Endothelial cell (in vitro differentiated cells): ENCODE data around the gene PDE10A. TPM values are rescaled to one million over a fixed set of nuclear protein-coding genes. Genes with fewer than 3 reads are reported as not detected.
"Not testable (repeated sequence)": the region's sequence is repeated elsewhere in the genome, so short reads cannot be mapped to it uniquely, and the experiment has no call there.

ENCODE experiments used
- DNase-seq: peaks from one replicate; pipeline ENCODE4 v3.0.0; 2021; ENCODE audit warnings: low spot score
- H3K27ac Mint-ChIP-seq: one replicate; pipeline ENCODE4 v1.8.0; 2021; ENCODE audit warnings: mixed read lengths, inconsistent platforms; ENCODE audit not compliant: unreplicated experiment
- H3K27me3 Mint-ChIP-seq: one replicate; pipeline ENCODE4 v1.8.0; 2021; ENCODE audit warnings: mild to moderate bottlenecking, moderate library complexity, mixed read lengths, inconsistent platforms; ENCODE audit not compliant: unreplicated experiment
- H3K36me3 Mint-ChIP-seq: one replicate; pipeline ENCODE4 v1.8.0; 2021; ENCODE audit warnings: mild to moderate bottlenecking, low read depth, mixed read lengths, inconsistent platforms; ENCODE audit not compliant: unreplicated experiment
- H3K4me1 Mint-ChIP-seq: one replicate; pipeline ENCODE4 v1.8.0; 2021; ENCODE audit warnings: mild to moderate bottlenecking, mixed read lengths, inconsistent platforms; ENCODE audit not compliant: unreplicated experiment
- H3K4me3 Mint-ChIP-seq: one replicate; pipeline ENCODE4 v1.8.0; 2021; ENCODE audit warnings: mild to moderate bottlenecking, mixed read lengths, inconsistent platforms; ENCODE audit not compliant: unreplicated experiment
- H3K9me3 Mint-ChIP-seq: one replicate; pipeline ENCODE4 v1.8.0; 2021; ENCODE audit warnings: mixed read lengths, inconsistent platforms; ENCODE audit not compliant: unreplicated experiment
- total RNA-seq: library from RNA; stranded (reverse); fragmentation: NEBNext Ultra II Directional; extraction: Animal tissue kit (Norgen Biotek cat#: 25700); gene quantifications from one replicate; pipeline ENCODE4 v1.2.1, GENCODE V29; 2021; ENCODE audit not compliant: unreplicated experiment
- TF ChIP-seq, protein P1 (sequence below): fragments of 200-600 bp; sonication (generic); IDR thresholded peaks from one replicate; pipeline ENCODE4 v1.5.0; 2021; ENCODE audit warnings: antibody characterized with exemption; ENCODE audit not compliant: unreplicated experiment

PDE10A gene
- total RNA-seq, 1 donor from 2014 or later: 11.5 TPM

DNA sequence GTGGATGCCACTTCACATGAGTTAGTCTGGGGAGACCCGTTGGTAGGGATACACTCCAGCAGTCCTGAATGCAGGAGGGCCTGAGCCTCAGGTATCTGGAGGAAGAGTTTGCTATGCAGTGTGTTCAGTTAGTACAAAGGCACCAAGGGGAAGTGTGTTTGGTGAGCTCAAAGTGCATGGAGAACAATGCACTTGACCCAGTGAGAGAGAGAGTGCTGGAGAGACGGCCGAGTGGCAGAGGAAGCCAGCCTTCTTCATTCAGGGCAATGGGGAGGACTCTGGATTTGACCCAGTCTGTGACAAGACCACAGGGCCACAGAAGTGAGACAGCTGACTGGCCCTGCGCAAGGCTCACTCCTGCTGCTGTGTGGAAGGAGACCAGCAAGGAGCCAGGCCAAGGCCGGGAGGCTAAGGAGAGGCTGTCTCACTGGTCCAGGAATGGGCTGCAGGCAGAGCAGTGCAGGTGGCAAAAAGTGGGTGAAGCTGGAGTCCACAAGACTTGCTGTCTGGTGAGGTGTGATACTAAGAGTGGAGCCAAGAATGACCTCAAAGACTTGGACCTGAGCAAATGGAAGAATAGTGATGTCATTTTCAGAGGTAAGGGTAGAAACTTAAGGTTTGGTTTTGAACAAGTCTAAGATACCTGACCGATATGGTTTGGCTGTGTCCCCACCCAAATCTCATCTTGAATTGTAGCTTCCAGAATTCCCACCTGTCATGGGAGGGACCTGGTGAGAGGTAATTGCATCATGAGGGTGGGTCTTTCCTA lies 38.0 kb downstream of the PDE10A start:
- Mint-ChIP-seq H3K4me3 (no peak overlapping the region), H3K4me1 (peaks cover 11% of the 10 kb centered on the region), H3K27ac (no peak overlapping the region), H3K27me3 (no peaks in the 10 kb centered on the region), H3K9me3 (peaks cover 5% of the 10 kb centered on the region), H3K36me3 (peaks cover 8% of the 10 kb centered on the region)
- TF ChIP-seq, protein P1, sequence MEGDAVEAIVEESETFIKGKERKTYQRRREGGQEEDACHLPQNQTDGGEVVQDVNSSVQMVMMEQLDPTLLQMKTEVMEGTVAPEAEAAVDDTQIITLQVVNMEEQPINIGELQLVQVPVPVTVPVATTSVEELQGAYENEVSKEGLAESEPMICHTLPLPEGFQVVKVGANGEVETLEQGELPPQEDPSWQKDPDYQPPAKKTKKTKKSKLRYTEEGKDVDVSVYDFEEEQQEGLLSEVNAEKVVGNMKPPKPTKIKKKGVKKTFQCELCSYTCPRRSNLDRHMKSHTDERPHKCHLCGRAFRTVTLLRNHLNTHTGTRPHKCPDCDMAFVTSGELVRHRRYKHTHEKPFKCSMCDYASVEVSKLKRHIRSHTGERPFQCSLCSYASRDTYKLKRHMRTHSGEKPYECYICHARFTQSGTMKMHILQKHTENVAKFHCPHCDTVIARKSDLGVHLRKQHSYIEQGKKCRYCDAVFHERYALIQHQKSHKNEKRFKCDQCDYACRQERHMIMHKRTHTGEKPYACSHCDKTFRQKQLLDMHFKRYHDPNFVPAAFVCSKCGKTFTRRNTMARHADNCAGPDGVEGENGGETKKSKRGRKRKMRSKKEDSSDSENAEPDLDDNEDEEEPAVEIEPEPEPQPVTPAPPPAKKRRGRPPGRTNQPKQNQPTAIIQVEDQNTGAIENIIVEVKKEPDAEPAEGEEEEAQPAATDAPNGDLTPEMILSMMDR: no peak
- DNase-seq: no peak

DNA sequence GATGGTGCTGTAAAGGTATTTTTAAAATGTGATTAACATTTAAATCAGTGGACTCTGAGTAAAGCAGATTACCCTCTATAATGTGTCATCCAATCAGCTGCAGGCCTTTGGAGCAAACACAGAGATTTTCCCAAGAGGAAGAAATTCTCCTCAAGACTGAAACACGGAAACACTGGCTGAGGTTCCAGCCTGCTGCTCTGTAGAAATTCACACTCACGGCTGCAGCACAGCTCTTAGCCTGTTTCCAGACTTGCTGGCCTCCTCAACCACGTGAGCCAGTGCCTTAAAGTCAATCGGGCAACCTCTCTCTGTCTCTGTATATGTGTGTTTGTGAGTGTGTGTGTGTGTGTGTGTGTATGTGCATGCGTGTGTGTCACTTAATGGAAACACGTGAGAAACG lies 41.1 kb downstream of the PDE10A start:
- Mint-ChIP-seq H3K4me3 (no peak overlapping the region), H3K27me3 (no peaks in the 10 kb centered on the region), H3K36me3 (peaks cover 8% of the 10 kb centered on the region), H3K9me3 (peaks cover 5% of the 10 kb centered on the region), H3K4me1 (peaks cover 11% of the 10 kb centered on the region), H3K27ac (no peak overlapping the region)
- no peak for DNase-seq
- TF ChIP-seq, protein P1: no peak

DNA sequence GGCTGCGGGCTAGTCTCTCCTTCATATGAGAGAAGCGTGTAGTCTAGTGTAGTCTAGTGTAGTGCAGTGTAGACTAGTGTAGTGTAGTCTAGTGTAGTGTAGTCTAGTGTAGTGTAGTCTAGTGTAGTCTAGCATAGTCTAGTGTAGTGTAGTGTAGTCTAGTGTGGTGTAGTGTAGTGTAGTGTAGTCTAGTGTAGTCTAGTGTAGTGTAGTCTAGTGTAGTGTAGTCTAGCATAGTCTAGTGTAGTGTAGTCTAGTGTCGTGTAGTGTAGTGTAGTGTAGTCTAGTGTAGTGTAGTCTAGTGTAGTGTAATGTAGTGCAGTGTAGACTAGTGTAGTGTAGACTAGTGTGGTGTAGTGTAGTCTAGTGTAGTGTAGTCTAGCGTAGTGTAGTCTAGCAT lies 44.1 kb downstream of the PDE10A start:
- not testable (repeated sequence) for H3K27ac Mint-ChIP-seq, H3K27me3 Mint-ChIP-seq, DNase-seq, H3K9me3 Mint-ChIP-seq, H3K4me3 Mint-ChIP-seq, H3K36me3 Mint-ChIP-seq, H3K4me1 Mint-ChIP-seq

DNA sequence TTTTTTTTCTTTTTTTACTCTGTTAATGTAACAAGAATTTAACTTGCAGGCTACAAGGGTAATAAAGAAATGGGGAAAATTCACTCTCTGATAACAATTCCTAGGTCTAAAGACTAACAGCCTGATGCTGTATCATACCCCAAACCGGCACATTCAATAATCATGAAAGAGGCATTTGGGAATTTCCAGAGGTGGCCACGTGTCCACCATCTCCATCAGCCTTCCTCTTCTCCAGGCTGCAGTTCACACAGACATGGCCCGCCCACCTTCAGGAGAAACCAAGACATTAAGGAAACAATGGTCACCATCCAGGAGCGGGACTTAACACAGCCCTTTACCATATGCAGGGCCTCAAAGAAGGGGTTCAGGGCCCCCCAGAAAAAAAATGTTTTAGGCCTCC lies 44.8 kb downstream of the PDE10A start:
- Mint-ChIP-seq H3K9me3 (no peaks in the 10 kb centered on the region), H3K27me3 (no peaks in the 10 kb centered on the region), H3K27ac (no peak overlapping the region), H3K4me1 (peaks cover 5% of the 10 kb centered on the region), H3K36me3 (no peaks in the 10 kb centered on the region), H3K4me3 (no peak overlapping the region)
- TF ChIP-seq, protein P1: no peak
- DNase-seq: no peak

DNA sequence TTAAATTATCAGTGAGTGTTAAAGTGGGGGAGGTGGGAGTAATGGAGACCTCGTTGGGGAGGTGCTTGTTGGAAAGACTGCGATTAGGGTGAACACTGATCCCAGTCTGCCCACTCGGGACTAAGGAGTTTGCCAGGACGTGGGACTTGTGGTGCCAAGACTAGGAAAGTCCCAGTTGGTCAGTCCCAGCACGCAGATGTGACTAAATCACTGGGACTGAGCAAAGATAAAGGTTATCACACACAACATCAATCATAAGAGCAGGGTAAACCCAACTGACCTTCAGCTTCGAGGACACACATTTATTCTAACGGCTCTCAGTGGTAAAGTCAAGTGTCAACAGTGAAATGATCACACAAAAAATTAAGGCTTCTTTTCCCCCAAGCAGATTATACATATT lies 45.5 kb downstream of the PDE10A start:
- no peaks in the 10 kb centered on the region for H3K9me3 Mint-ChIP-seq
- no peak overlapping the region for H3K27ac Mint-ChIP-seq
- no peaks in the 10 kb centered on the region for H3K36me3 Mint-ChIP-seq
- TF ChIP-seq, protein P1: no peak
- H3K4me3 Mint-ChIP-seq: no peak overlapping the region
- no peaks in the 10 kb centered on the region for H3K27me3 Mint-ChIP-seq
- DNase-seq: no peak
- H3K4me1 Mint-ChIP-seq: peaks cover 5% of the 10 kb centered on the region
